NOMO-1 treated with dmso at 0.1 percent for 144 hours (cell line): ENCODE measurements around the gene TUBD1.
A peak's percentile ranks its signal among the peaks of the same experiment; 100 is the strongest.
"Not testable (repeated sequence)": the region's sequence is repeated elsewhere in the genome, so short reads cannot be mapped to it uniquely, and the experiment has no call there.

Experiments
- DNase-seq: peaks from one replicate; lab custom pipeline; 2025; ENCODE audit not compliant: unreplicated experiment; lab: John Stamatoyannopoulos, UW

The TUBD1 gene

GRCh38 chr17:59876107-59876506, 16.6 kb downstream of the TUBD1 start:
- peak; percentile 34 for DNase-seq

DNA sequence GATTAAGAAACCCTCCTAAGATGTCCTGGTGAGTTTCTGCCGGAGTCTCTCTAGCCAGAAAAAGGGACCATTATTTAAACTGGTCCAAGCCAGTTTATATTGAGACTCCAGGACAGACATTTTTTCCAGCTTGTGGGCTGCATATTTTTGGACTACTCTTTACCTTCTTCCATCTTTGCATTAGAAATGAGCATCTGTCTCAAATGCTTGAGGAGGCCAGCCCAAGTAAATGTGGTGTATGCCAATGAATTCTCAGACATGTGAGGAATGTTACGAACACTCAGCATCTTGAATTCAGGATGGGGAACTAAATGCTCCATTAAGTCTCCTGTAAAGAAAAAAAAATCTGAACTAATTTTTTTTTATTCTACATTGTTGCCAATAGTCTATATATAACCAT, 18.4 kb downstream of the TUBD1 start:
- no peak for DNase-seq

- not testable (repeated sequence) for DNase-seq
Observed at GRCh38 chr17:59873414-59873813, 19.3 kb downstream of the TUBD1 start.

DNA sequence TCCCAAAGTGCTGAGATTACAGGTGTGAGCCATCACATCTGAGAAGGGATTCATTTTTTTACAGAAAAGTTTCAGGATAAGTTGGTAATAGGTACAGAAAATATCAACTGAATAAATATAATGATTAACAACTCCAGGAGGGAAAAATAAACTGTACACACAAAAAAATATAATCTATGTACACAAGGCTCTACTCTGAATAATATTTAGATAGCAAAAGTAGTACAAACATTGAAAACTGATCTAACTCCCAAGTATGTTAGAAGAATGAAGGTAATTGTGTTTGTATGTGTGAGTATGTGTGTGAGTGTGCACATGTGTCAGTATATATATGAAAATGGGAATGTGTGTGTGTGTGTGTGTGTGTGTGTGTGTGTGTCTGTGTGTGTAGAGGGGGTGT, 20.4 kb downstream of the TUBD1 start:
- no peak for DNase-seq

GRCh38 chr17:59870482-59870881, 22.3 kb downstream of the TUBD1 start:
- DNase-seq, result no peak

- DNase-seq, result no peak
Observed at GRCh38 chr17:59869941-59870218, 22.9 kb downstream of the TUBD1 start.

- DNase-seq, result no peak
Observed at GRCh38 chr17:59863616-59864015, 29.1 kb downstream of the TUBD1 start.

GRCh38 chr17:59859444-59860025, 33.2 kb downstream of the TUBD1 start:
- DNase-seq, result no peak

DNA sequence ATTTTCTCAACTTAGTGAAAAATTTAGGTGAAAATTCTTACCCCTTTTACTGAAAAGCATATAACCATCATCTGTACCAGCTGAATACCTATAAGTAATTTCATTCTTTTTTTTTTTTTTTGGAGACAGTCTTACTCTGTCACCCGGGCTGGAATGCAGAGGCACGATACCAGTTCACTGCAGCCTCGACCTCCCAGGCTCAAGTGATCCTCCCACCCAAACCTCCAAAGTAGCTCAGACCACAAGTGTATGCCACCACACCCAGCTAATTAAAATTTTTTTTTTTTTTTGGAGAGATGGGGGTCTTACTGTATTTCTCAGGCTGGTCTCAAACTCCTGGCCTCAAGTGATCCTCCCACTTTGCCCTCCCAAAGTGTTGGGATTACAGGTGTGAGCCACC, 33.8 kb downstream of the TUBD1 start:
- no peak for DNase-seq

- DNase-seq, result no peak
Observed at GRCh38 chr17:59858167-59858816, 34.5 kb downstream of the TUBD1 start.

DNA sequence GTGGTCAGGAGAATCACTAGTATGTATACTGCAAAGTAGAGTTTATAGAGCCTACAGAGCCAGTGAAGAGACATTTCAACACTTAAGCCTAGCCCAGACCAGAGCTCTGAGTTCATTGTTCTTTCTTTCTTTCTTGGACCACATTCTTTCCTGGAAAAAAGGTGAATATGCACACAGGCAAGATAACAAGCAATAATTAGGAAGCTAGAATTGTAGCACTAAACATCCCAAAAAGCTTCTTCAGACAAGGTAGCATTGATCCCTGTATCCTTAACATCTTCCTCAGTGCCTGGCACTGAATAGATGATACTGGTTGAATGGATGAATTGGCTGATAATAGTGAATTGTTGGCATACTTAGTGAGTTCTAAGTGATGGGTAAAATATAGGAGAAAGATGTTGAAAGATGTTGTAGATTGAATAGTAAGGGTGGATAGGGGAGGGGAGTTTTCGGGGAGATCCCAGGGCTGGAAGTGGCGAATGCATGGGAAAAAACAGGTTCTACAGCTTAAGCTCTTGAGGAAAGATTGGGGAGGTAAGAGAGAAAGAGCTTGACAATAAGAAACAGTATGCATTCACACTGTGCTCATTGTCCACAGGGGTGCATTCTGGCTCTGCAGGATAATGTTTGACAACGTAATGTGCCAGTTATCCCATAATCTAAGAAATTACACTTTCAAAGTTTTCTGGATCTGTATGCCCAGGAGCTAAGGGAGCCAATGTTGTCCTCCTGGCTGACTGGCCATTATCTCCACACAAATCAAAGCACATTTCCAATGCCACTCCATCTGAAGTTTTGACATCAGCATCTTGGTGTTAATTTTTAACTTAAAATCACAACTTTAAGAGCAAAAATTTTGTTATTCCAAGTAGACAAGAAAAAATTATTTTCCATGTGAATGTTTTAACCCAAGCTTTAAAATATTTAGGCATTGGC, 35.6 kb downstream of the TUBD1 start:
- no peak for DNase-seq

- DNase-seq, result not testable (repeated sequence)
Observed at GRCh38 chr17:59853919-59854729, 38.6 kb downstream of the TUBD1 start.

- DNase-seq, result no peak
Observed at GRCh38 chr17:59853168-59853918, 39.4 kb downstream of the TUBD1 start.

DNA sequence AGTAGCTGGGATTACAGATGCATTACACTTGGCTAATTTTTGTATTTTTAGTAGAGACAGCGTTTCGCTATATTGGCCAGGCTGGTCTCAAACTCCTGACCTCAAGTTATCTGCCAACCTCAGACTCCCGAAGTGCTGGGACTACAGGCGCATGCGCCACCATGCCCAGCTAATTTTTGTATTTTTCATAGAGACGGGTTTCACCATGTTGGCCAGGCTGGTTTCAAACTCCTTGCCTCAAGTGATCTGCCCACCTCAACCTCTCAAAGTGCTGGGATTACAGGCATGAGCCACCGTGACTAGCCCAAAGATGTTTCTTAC, 39.9 kb downstream of the TUBD1 start:
- not testable (repeated sequence) for DNase-seq

DNA sequence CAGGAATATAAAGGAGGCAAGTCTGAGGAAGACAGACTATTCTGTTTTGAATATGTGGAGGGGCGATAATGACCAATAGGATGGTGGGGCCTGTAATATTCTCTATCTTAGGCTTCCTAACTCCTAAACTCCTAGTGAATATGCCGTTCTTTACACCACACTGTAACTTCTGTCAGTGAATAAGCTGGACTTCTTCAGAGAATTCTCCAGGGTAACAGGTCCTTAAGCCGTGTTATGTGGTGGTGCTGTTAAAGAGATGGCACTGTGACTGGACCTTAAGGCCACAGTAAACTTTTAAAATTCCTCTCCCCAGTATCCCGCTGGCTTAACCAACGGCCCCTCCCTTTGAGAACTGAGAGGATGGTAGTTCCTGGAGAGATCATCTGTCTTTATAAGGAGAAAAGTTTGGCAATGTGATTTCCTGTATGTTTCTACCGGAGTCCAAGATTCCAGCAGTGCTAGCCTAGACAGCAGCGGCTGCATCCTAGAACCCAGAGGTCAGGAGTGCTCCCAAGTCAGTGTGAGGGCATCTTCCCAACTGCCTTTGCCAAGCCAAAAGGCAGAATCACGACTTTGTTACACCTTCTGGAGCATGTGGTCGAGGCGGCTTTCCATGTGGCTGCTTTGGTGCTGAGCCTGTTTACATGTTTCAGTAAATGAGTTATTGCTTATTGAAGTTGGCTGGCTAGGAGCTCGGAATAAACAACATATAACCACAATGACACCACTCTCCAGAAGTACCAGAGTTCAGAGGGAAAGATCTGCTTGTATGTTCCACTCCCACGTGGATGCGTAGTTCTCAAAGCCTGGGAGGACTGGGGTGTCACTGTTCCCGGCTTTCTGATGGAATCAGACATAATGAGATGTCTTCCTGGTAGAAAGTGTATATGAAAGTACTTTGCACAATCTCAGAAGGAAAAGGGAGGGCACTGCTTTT, 41.0 kb downstream of the TUBD1 start:
- no peak for DNase-seq

DNA sequence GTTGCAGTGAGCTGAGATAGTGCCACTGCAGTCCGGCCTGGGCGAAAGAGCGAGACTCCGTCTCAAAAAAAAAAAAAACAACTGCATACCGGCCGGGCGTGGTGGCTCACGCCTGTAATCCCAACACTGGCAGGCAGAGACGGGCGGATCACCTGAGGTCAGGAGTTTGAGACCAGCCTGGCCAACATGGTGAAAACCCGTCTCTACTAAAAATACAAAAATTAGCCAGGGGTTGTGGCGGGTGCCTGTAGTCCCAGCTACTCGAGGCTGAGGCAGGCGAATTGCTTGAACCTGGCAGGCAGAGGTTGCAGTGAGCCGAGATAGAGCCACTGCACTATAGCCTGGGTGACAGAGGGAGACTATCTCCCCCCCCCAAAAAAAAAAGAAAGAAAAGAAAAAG, 42.4 kb downstream of the TUBD1 start:
- not testable (repeated sequence) for DNase-seq

DNA sequence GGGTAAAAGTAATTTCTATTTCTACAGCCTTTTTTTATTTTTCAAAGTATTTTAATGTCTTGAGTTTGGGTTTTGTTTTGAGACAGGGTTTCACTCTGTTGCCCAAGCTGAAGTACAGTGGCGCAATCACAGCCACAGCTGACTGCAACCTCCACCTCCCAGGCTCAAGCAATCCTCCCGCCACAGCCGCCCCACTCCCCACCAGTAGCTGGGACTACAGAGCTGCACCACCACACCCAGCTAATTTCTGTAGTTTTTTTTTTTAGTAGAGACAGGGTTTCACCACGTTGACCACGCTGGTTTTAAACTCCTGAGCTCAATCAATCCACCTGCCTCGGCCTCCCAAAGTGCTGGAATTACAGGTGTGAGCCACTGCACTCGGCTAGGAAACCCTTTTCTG, 44.0 kb downstream of the TUBD1 start:
- peak; percentile 72 for DNase-seq

DNA sequence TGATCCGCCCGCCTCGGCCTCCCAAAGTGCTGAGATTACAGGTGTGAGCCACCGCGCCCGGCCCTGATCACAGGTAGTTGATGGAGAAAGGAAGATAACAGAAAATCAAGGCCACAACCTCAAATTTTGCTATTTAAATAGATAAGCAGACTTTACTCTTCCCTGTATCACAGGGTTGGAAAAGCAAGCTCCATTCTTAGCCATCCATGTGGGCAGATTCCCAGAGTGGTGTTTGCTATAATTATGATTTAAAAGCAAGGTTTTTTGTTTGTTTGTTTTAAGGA, 44.4 kb downstream of the TUBD1 start:
- no peak for DNase-seq

- no peak for DNase-seq
Observed at GRCh38 chr17:59846394-59847165, 46.2 kb downstream of the TUBD1 start.
